GM12874 (cell line): ENCODE measurements around the gene JAGN1.
A peak's percentile ranks its signal among the peaks of the same experiment; 100 is the strongest.

ENCODE experiments used
- TF ChIP-seq, protein P1 (sequence below): IDR thresholded peaks from 2 replicates; pipeline ENCODE4 v1.5.1; 2011; ENCODE audit warnings: low read depth, mild to moderate bottlenecking, control low read depth, low read length, moderate library complexity; ENCODE audit not compliant: insufficient read depth

The JAGN1 gene

DNA sequence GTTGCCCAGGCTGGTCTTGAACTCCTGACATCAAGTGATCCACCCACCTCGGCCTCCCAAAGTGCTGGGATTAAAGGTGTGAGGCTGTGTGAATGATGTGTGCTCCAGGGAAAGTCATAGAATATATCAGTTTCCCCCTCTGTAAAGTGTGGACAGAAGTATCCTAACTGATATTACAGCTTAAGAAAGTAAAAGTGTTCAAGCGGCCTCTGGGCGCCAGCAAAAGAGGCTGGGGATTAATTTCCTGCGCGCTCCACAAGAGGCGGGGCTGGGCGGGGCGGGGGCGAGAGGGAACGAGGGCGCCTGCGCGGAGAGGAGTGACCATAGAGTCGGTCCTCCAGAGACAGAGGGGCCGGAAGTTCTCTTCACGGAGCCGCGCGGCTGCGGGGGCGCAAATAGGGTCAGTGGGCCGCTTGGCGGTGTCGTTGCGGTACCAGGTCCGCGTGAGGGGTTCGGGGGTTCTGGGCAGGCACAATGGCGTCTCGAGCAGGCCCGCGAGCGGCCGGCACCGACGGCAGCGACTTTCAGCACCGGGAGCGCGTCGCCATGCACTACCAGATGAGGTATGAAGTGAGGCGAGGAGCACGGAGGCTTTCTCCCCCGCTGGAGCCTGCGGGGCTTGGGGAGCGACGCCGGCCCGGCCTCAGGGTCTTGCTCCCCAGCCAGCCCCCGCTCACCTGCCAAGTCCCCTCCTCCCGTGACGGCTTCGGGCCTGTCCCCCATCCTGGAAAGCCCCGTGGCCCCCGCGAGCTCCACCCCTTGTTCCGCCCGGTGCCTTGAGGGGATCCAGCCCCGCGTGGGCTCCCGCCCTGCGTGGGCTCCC lies at the start of gene JAGN1:
Gene JAGN1 (plus strand): TSS at position 362 of the 823 bp plus-strand sequence. CDS start 113 bp downstream, at position 475.
- TF ChIP-seq, protein P1, sequence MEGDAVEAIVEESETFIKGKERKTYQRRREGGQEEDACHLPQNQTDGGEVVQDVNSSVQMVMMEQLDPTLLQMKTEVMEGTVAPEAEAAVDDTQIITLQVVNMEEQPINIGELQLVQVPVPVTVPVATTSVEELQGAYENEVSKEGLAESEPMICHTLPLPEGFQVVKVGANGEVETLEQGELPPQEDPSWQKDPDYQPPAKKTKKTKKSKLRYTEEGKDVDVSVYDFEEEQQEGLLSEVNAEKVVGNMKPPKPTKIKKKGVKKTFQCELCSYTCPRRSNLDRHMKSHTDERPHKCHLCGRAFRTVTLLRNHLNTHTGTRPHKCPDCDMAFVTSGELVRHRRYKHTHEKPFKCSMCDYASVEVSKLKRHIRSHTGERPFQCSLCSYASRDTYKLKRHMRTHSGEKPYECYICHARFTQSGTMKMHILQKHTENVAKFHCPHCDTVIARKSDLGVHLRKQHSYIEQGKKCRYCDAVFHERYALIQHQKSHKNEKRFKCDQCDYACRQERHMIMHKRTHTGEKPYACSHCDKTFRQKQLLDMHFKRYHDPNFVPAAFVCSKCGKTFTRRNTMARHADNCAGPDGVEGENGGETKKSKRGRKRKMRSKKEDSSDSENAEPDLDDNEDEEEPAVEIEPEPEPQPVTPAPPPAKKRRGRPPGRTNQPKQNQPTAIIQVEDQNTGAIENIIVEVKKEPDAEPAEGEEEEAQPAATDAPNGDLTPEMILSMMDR, result no peak

DNA sequence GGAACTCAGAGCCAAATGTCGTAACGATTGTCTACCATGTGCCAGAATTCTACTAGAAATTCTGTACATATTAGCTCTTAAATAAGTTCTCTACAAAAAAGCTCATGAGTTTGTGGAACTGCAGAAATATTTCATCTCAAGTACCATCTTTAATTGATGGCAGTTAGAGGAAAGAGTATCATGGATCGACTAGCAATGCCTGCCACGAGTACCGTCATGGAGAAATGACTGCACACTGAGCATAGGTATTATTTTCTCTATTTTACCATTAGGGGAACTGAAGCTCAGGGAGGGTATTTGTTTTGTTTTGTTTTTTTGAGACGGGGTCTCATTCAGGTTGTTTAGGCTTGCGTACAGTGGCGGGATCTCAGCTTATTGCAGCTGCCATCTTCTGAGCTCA lies 49.4 kb upstream of the JAGN1 start:
- TF ChIP-seq, protein P1, result no peak

DNA sequence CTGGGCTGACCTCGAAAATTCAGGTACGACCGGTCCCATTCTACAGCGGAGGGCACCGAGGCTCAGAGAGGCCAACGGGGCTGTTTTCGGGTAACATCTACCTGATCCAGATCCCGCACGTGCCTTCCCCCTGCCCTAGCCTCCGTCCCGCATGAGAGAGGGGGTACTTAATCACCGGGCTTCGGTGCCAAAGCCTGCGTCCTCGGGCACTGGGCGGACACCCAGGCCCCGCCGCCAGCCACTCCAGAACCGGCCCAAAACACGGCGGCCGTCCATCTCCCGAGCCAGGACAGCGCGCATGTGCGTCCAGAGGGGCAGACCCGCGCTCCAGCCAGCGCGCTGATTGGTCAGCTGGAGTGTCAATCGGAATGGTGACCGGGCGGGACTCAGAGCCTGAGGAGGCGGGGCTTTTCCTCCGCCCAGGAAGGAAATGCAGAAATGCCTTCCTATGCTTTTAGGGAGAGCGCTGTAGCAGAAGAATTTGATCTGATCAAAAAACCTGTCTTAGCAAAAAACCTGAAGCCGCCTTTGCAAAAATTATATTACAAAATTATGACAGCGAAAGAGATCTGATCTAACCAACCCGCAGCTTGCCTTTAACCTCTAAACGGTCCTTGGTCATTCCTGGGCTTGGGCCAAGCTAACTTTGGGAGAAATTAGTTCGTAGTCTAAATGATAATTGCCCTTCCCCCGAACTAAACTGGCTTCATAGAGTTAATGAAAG lies 46.5 kb upstream of the JAGN1 start, which contains the start of gene RPUSD3:
Gene RPUSD3 (minus strand): TSS at position 294 of the 724 bp plus-strand sequence. CDS start 18 bp downstream, at position 276.
- TF ChIP-seq, protein P1, result no peak

DNA sequence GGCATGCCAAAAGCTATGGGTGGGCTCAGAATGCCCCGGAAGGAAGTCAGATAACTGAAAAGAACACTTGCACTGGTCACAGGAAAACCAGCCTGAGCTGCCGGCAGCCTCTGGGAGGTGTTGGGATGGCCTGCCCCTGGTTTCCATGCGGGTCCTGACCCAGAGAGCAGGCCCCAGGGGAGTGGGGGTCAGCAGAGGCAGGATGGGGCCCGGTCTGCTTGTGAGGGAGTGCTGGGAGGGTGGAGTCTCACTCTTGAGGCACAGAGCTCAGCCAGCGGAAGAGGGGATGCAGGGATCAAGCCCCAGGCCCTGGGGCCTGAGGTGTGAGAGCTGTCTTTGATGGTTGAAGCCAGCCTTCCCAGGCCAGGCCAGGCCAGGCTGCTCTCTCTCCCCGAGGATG lies 44.2 kb upstream of the JAGN1 start:
- TF ChIP-seq, protein P1, result no peak

DNA sequence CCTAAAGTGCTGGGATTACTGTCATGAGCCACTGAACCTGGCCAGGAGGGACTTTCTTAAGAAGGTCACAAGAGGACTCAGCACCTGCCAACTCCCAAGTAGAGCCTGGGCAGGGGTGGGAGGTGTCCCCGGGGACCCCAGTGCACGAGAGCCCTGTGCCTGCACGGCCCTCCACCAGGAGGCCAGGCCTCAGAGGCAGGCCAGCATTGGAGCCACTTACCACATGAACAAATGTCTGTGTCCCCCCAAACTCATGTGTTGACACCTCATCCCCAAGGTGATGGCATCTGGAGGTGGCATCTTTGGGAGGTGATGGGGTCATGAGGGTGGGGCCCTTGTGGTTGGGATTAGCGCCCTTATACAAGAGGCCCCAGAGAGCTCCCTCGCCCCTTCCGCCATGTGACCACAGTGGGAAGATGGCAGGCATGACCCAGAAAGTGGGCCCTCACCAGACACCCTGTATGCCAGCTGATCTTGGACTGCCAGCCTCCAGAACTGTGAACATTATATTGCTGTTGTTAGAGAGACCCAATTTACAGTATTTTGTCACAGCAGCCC lies 43.4 kb upstream of the JAGN1 start:
- TF ChIP-seq, protein P1, result no peak

DNA sequence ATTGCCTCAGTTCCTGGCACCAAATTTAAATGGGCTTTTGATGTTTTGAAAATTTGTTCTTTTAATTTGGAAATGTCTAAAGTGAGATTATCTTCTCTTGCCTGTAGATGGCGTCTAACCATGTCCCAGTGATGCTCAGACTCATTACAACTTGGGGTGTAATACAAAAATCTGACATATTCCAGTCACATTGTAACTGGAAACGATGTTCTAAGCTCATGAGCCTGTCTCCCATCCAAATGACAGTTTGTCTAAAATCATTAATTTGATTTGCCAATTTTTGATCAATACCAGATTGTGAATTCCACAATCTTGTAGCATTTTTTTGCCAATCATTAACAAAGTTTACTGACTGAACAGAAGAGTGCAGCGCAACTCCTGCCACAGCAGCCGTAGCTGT lies 41.5 kb upstream of the JAGN1 start:
- TF ChIP-seq, protein P1, result peak; percentile 36; the same call in 1 of the 2 replicates

DNA sequence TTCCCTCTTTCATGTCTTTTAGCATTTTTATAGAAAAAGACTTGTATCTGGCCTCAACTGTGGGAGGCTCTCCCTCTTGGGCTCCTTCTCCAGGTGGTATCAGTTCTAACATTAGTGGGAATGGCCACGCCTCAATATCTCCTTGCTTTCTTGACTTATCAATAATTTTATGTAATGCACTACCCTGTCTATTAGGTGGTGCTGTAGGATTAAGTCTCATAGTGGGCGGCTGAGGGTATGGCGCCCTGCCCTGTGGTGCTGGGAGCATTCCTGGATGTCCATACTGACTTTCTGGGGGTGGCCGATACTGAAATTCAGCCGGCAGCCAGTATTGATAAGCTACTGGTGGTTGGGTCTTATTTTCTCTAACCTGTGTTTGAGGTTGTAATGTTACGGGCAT lies 37.9 kb upstream of the JAGN1 start:
- TF ChIP-seq, protein P1, result no peak
